Mucosa of descending colon (tissue), 3 donors: ENCODE measurements around the gene NAIF1. TPM values are rescaled to one million over a fixed set of nuclear protein-coding genes. Genes with fewer than 3 reads are reported as not detected.
A peak's percentile ranks its signal among the peaks of the same experiment; 100 is the strongest.

ENCODE experiments used
- ATAC-seq: fragments of 200-7000 bp; cut with Tn5 transposase; one replicate; pipeline ENCODE4 v1.9.1; 2020; ENCODE audit warnings: mild to moderate bottlenecking, moderate library complexity
- DNase-seq, 3 donors: peaks; one replicate each; pipeline ENCODE4 v3.0.0-alpha.2; 2020
- H3K36me3 ChIP-seq: fragments of 200-600 bp; one replicate; pipeline ENCODE4 v1.8.0; 2021; ENCODE audit warnings: low read depth, mild to moderate bottlenecking
- H3K4me1 ChIP-seq: fragments of 200-600 bp; one replicate; pipeline ENCODE4 v1.8.0; 2021; ENCODE audit warnings: low read depth, mild to moderate bottlenecking
- H3K4me3 ChIP-seq: fragments of 200-600 bp; one replicate; pipeline ENCODE4 v1.8.0; 2021; ENCODE audit warnings: mild to moderate bottlenecking
- H3K9me3 ChIP-seq: fragments of 200-600 bp; one replicate; pipeline ENCODE4 v1.8.0; 2021; ENCODE audit warnings: mild to moderate bottlenecking
- CTCF ChIP-seq: fragments of 200-600 bp; IDR thresholded peaks from one replicate; pipeline ENCODE4 v1.8.0; 2022; ENCODE audit warnings: antibody characterized with exemption, mild to moderate bottlenecking
- intact Hi-C, 2 donors: fragments of 100-400 bp; cut with DNase I in 1 of 2; cut with micrococcal nuclease in 1 of 2; formaldehyde crosslinking; loops; one replicate each; pipeline versions ENCODE4 v1.11.0 to v1.11.1; 2022; cut with DNase I, micrococcal nuclease
- total RNA-seq, 3 donors: library from RNA; stranded (reverse); fragmentation: NEBNext Ultra II Directional in 2 of 3; extraction: Animal tissue kit (Norgen Biotek cat#: 25700) in 2 of 3; gene quantifications; one replicate each; pipeline versions ENCODE4 v1.2.1 to v1.2.4, GENCODE V29; 2021 to 2023
- donor health status: DM: no; HTN: no; CAD: no; lungs with moderate emphysema.
- donor health status: DM: no; HTN: no; CAD: no.
- donor health status: DM: no; HTN: yes; CAD: no.

NAIF1 gene
- total RNA-seq, 3 donors from 2014 or later: 10.4 to 12.6 (median 11.9) TPM

DNA sequence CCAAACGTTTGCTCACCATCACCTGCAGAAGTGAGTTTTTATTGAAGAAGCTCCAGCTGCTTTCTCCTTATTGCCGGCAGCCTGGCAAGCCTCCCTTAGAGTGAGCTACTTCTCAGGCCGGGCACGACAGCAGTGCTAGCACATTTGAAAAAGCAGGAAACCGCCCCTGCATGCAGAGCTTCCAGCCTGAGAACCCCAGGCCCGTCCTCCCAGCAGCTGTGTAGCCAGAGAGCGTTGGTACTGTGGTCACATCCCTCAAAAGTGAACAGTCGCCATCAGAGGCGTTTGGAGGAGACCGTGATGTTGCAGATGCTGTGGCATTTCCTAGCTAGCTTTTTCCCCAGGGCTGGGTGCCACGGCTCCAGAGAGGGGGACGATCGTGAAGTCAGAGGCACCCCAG is 24.5 kb upstream of the NAIF1 start:
- ATAC-seq (no peak), DNase-seq (peak in 1 of 3 donors; percentile 14)
- peaks cover 25% of the 10 kb centered on the region for H3K4me1 ChIP-seq
- intact Hi-C loops: no loop called here
- no peak overlapping the region for H3K4me3 ChIP-seq
- H3K9me3 ChIP-seq: no peaks in the 10 kb centered on the region
- H3K36me3 ChIP-seq: no peaks in the 10 kb centered on the region
- TF ChIP-seq CTCF: no peak

DNA sequence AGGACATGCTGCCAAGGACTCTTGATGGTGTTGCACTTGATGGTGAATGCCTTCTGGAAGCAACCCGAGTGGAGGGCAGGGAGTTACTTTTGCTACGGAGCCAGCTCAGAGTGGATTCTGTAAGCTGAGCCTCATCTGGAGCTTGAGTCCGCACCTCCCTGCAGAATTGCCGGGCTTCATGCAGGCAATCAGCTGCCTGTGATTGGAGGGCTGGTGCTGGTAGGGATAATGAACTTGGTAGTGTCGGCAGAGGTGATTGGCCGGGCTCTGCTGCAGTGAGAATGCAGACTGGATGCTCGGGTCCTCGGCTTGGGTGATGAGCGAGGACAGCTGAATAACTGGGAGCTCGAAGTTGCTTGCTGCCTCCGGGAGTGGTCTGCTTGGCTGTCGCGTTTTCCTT is 24.0 kb upstream of the NAIF1 start:
- intact Hi-C loops: no loop called here
- no peak for ATAC-seq
- Histone ChIP-seq H3K4me1 (peaks cover 25% of the 10 kb centered on the region), H3K36me3 (no peaks in the 10 kb centered on the region), H3K4me3 (no peak overlapping the region), H3K9me3 (no peaks in the 10 kb centered on the region)
- DNase-seq: peak in 1 of 3 donors; percentile 54
- no peak for TF ChIP-seq CTCF

DNA sequence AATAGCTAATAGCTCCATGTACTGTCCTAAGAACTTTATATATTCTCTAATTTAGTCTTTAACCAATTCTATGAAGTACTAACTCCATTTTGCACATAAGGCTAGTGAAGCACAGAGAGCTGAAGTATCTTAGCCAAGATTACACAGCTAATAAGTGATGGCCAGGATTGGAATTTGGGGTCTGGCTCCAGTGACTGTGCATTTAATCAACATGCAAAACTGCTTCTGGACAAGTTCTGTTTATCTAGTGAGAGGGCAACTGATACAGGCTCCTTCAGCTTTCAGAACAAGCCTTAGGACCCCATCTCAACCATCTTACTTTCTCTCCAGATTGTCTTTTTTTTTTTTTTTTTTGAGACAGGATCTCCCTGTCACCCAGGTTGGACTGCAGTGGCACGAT is 22.2 kb upstream of the NAIF1 start:
- intact Hi-C loops: no loop called here
- no peak for DNase-seq
- no peak overlapping the region for H3K4me3 ChIP-seq
- peaks cover 17% of the 10 kb centered on the region for H3K4me1 ChIP-seq
- H3K36me3 ChIP-seq: no peaks in the 10 kb centered on the region
- no peaks in the 10 kb centered on the region for H3K9me3 ChIP-seq
- no peak for TF ChIP-seq CTCF
- no peak for ATAC-seq

DNA sequence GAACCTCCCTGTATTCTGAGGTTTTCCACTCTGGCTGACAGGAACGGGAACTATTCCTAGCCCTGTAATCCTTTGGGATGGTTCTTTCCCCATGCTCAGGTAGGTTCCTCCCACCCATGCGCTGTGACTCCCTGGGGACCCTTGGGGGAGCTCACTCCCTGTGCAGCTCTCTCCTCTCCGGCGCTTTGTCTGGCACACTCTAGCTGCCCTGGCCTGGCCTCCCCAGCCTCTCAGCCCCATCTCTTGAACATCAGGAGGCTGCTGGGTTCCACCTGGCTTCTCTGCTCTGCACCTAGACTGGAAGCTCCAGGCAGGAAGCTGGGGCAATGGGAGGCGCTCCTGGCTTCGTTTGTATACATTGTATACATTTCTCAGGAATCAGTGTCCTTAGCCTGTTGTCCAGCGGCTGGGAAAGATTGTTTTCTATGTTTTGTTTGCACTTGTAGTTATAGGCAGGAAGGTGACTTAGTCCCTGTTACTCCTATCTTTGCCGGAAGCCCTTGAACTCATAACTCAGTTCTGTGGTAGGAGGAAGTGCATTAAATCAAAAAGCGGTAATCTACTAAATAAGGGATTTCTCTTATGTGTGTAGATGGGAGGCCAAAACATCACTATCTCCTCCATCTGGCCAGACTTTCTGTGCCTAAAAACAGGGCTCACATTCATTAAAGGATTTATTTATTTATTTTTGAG is 21.3 kb upstream of the NAIF1 start:
- ATAC-seq (peak; percentile 52), DNase-seq (peak in 1 of 3 donors; percentile 30)
- H3K36me3 ChIP-seq: no peaks in the 10 kb centered on the region
- no peak overlapping the region for H3K4me3 ChIP-seq
- TF ChIP-seq CTCF: no peak
- H3K9me3 ChIP-seq: no peaks in the 10 kb centered on the region
- H3K4me1 ChIP-seq: peaks cover 10% of the 10 kb centered on the region
- intact Hi-C loops: no loop called here

- no peak for TF ChIP-seq CTCF
- Histone ChIP-seq H3K36me3 (no peaks in the 10 kb centered on the region), H3K4me1 (peaks cover 3% of the 10 kb centered on the region), H3K4me3 (no peak overlapping the region), H3K9me3 (no peaks in the 10 kb centered on the region)
- ATAC-seq: no peak
- intact Hi-C loops: no loop called here
- DNase-seq: no peak
Measured at GRCh38 chr9:128087262-128087661, 20.1 kb upstream of the NAIF1 start.

DNA sequence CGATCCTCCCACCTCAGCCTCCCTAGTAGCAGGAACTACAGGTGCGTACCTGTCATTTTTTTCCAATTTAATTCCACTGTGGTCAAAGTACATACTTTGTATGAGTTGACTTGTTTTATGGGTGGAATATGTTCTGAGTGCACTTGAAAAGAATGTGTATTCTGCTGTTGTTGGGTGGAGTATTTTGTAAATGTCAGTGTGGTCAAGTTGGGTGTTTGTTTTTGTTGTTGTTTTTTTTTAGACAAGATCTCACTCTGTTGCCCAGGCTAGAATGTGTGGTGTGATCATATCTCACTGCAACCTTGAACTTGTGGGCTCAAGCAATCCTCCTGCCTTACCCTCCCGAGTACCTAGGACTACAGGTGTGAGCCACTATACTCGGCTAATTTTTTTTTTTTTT is 18.8 kb upstream of the NAIF1 start:
- Histone ChIP-seq H3K9me3 (no peaks in the 10 kb centered on the region), H3K36me3 (no peaks in the 10 kb centered on the region), H3K4me3 (no peak overlapping the region), H3K4me1 (peaks cover 11% of the 10 kb centered on the region)
- DNase-seq (no peak), ATAC-seq (peak; percentile 74)
- no peak for TF ChIP-seq CTCF
- intact Hi-C loops: no loop called here
